ENCODE measurements around the gene COL5A1.
A peak's percentile ranks its signal among the peaks of the same experiment; 100 is the strongest.

COL5A1 gene

DNA sequence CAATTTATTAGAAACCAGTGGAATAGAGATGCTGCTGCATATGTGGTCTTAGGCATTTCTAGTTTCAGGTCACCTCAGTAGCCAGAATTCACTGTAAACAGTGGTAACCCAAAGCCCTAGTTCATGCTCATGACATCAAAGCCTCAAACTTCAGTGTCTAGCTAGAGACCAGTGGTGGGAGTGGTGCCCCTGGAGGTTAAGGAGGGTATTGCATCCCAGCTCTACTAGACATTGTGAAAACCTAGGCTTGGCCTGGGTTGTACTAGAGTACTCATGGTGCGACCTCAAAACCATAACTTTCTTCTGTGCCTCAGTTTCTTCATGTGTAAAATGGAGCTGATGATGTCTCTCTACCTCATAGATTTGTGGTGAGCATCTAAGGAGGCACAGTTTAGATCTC, 18.8 kb downstream of the COL5A1 start:
- H3K27me3 ChIP-seq: no peaks in the 10 kb centered on the region
- H3K36me3 ChIP-seq: no peaks in the 10 kb centered on the region
- TF ChIP-seq, protein P1, sequence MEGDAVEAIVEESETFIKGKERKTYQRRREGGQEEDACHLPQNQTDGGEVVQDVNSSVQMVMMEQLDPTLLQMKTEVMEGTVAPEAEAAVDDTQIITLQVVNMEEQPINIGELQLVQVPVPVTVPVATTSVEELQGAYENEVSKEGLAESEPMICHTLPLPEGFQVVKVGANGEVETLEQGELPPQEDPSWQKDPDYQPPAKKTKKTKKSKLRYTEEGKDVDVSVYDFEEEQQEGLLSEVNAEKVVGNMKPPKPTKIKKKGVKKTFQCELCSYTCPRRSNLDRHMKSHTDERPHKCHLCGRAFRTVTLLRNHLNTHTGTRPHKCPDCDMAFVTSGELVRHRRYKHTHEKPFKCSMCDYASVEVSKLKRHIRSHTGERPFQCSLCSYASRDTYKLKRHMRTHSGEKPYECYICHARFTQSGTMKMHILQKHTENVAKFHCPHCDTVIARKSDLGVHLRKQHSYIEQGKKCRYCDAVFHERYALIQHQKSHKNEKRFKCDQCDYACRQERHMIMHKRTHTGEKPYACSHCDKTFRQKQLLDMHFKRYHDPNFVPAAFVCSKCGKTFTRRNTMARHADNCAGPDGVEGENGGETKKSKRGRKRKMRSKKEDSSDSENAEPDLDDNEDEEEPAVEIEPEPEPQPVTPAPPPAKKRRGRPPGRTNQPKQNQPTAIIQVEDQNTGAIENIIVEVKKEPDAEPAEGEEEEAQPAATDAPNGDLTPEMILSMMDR (IDR thresholded peaks at IDR 0.05): peak; percentile 50
- no peak overlapping the region for H3K4me3 ChIP-seq (ENCODE audit: low read depth in 1 of 2, low read length in 1 of 2)
- peaks cover 8% of the 10 kb centered on the region for H3K9me3 ChIP-seq
- H3K27ac ChIP-seq: no peak overlapping the region
- H3K4me1 ChIP-seq (ENCODE audit: control insufficient read depth in 1 of 2, insufficient read depth in 1 of 2, low read depth in 1 of 2, low read length in 1 of 2): no peaks in the 10 kb centered on the region

DNA sequence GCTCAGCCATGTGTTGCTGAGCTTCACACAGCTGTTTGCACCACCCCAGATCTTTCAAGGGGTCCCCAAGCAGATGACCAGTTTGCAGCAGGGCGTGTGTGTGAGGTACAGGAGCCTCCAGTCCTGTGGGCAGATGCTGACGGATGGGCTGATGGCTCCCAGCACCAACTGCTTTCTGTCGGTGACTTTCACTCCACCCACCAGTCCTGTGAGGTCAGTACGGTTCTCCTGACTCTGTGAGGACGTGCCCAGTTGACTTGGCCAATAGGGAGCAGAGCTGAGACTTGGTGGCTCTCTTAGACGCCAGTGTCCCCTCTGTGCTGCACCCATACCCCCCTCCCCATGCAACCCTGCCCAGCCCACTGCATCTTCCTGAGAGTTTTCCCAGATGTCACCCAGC, 19.7 kb downstream of the COL5A1 start:
- Histone ChIP-seq H3K4me3 (ENCODE audit: low read depth in 1 of 2, low read length in 1 of 2) (no peak overlapping the region), H3K4me1 (ENCODE audit: control insufficient read depth in 1 of 2, insufficient read depth in 1 of 2, low read depth in 1 of 2, low read length in 1 of 2) (no peaks in the 10 kb centered on the region), H3K27me3 (no peaks in the 10 kb centered on the region), H3K36me3 (no peaks in the 10 kb centered on the region), H3K9me3 (peaks cover 8% of the 10 kb centered on the region), H3K27ac (no peak overlapping the region)
- TF ChIP-seq, protein P1 (IDR thresholded peaks at IDR 0.05): no peak

DNA sequence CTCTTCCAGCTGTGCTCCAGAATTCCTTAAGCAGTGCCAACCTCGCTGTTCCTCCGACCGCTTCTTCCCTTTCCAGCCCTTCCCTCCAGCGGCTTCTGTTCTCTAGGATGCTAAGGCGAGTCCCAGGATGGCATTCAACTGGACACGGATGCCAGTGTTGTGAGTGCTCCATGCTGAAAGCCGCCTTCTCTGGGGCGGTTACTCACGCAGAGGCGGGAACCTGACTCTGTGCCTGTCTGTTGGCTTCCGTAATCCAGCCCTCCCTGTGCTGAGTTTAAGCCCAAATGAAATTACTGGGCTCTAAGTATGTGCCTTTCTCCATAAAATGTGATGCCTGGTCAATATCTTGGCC, 20.2 kb downstream of the COL5A1 start:
- TF ChIP-seq, protein P1 (IDR thresholded peaks at IDR 0.05): no peak
- Histone ChIP-seq H3K9me3 (peaks cover 8% of the 10 kb centered on the region), H3K4me1 (ENCODE audit: control insufficient read depth in 1 of 2, insufficient read depth in 1 of 2, low read depth in 1 of 2, low read length in 1 of 2) (no peaks in the 10 kb centered on the region), H3K36me3 (no peaks in the 10 kb centered on the region), H3K4me3 (ENCODE audit: low read depth in 1 of 2, low read length in 1 of 2) (no peak overlapping the region), H3K27ac (no peak overlapping the region), H3K27me3 (no peaks in the 10 kb centered on the region)

DNA sequence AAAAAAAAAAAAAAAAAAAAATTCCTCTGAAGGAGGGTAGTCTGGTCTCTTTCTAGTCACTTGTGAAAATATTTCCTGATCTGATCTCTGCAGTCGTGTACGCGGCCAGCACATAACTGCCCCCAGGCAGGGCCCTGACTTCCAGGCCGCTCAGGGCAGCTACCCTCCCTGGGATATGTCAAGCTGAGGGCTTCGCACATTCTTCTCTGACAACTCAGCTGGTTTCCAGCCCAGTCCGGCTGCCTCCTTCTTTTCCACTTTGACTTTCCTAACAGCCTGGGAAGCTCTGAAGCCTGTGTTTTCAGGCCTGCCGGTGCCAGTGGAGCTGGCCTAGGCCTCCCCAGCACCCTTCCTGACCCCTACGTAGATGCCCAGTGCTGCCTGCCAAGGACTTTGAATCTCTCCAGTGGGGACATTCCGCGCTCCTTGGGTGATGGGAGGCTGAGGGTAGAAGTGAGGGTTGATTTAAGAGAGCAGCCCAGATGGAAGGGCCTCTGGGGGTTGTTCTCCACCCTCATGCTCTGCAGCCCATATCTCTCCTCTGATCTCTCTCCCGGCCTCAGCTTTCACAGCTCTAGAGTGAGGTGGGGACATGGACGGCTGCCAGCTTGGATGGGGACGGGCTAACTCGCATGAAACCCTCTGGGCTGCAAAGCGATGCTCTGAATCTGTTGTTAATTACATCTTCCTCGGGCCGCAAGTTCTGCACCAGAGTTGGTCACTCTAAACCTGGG, 20.7 kb downstream of the COL5A1 start:
- no peak overlapping the region for H3K27ac ChIP-seq
- TF ChIP-seq, protein P1 (IDR thresholded peaks at IDR 0.05): no peak
- no peaks in the 10 kb centered on the region for H3K36me3 ChIP-seq
- no peaks in the 10 kb centered on the region for H3K4me1 ChIP-seq (ENCODE audit: control insufficient read depth in 1 of 2, insufficient read depth in 1 of 2, low read depth in 1 of 2, low read length in 1 of 2)
- H3K27me3 ChIP-seq: peaks cover under 1% of the 10 kb centered on the region
- H3K9me3 ChIP-seq: peaks cover 8% of the 10 kb centered on the region
- no peak overlapping the region for H3K4me3 ChIP-seq (ENCODE audit: low read depth in 1 of 2, low read length in 1 of 2)

DNA sequence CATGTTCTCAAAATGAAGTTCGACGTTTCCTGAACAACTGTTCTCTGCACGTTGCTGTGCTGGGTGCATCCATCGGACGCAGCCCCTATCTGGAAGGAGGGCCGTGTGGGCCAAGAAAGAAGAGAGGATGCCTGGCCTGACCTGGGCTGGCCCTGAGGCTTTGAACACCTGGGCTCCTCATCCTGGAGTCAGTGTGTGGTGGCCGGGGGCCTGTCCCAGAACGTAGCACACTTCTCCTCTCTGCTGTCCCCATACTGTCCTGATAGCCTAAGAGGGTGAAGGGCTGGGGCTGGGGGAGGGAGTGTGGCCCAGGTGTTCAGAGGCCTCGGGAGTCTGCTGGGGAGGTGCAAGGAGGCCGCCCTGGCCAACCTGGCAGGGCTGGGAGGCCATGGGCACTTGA, 21.5 kb downstream of the COL5A1 start:
- TF ChIP-seq, protein P1 (IDR thresholded peaks at IDR 0.05): no peak
- Histone ChIP-seq H3K4me1 (ENCODE audit: control insufficient read depth in 1 of 2, insufficient read depth in 1 of 2, low read depth in 1 of 2, low read length in 1 of 2) (no peaks in the 10 kb centered on the region), H3K27me3 (peaks cover 8% of the 10 kb centered on the region), H3K9me3 (peaks cover 8% of the 10 kb centered on the region), H3K36me3 (no peaks in the 10 kb centered on the region), H3K27ac (no peak overlapping the region), H3K4me3 (ENCODE audit: low read depth in 1 of 2, low read length in 1 of 2) (no peak overlapping the region)

Measured in neutrophil (primary cell).